ENCODE measurements around the gene DOCK2. TPM values are rescaled to one million over a fixed set of nuclear protein-coding genes. Genes with fewer than 3 reads are reported as not detected.

The DOCK2 gene
- total RNA-seq, 1 experiment from 2014 or later: 1.4 TPM

DNA sequence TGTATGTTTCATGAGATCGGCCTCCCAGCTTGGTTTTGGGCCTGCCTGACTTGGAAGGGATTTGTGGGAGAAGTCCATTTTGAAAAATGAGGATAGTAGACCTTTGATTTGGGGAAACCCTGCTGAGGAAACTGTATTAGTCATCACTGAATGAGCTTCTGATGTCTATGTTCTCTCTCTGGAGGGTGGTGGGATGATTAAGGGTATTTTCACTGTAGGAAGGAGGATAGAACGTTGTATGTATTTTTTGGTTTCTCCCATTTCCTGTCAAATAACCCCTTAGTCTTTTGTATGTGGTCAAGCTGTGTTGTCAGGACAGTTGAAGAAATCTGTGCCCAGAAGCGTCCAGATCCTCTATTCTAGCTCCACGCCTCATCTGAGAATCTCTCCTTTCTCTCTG, 191.3 kb downstream of the DOCK2 start:
- no peaks in the 10 kb centered on the region for H3K36me3 ChIP-seq (ENCODE audit: control insufficient read depth, insufficient read depth, low read length)
- H3K4me1 ChIP-seq (ENCODE audit: control insufficient read depth, insufficient read depth, low read length): no peaks in the 10 kb centered on the region
- ChIA-PET POLR2A (no interaction called here), CTCF (no interaction called here)
- in situ Hi-C loops (cut with HindIII; ENCODE audit: low pct_unique_long_range_greater_than_20kb, low sequenced_read_pairs): no loop called here
- ATAC-seq: no peak
- H3K27me3 ChIP-seq (ENCODE audit: control insufficient read depth, insufficient read depth, low read length): no peaks in the 10 kb centered on the region
- BruUV-seq (replicated peaks): no TSS peak
- intact Hi-C loops (cut with micrococcal nuclease; ENCODE audit: unreplicated experiment): no loop called here
- H3K4me3 ChIP-seq (ENCODE audit: low read depth in 2 of 2, low read length in 2 of 2): no peak overlapping the region
- no peaks in the 10 kb centered on the region for H3K9me3 ChIP-seq (ENCODE audit: control insufficient read depth, insufficient read depth, low read depth, low read length)
- no peak for DNase-seq (ENCODE audit: low read depth, low spot score)
- no peak overlapping the region for H3K27ac ChIP-seq (ENCODE audit: low read length)
- TF ChIP-seq TCF7L2 (IDR thresholded peaks at IDR 0.05; ENCODE audit: low read depth, low read length) (no peak), POLR2AphosphoS5 (IDR thresholded peaks at IDR 0.05; ENCODE audit: low read depth, low read length) (no peak), SIN3A (IDR thresholded peaks at IDR 0.05; ENCODE audit: borderline replicate concordance, insufficient read depth, low read depth, low read length) (no peak)
- TF ChIP-seq, protein P1, sequence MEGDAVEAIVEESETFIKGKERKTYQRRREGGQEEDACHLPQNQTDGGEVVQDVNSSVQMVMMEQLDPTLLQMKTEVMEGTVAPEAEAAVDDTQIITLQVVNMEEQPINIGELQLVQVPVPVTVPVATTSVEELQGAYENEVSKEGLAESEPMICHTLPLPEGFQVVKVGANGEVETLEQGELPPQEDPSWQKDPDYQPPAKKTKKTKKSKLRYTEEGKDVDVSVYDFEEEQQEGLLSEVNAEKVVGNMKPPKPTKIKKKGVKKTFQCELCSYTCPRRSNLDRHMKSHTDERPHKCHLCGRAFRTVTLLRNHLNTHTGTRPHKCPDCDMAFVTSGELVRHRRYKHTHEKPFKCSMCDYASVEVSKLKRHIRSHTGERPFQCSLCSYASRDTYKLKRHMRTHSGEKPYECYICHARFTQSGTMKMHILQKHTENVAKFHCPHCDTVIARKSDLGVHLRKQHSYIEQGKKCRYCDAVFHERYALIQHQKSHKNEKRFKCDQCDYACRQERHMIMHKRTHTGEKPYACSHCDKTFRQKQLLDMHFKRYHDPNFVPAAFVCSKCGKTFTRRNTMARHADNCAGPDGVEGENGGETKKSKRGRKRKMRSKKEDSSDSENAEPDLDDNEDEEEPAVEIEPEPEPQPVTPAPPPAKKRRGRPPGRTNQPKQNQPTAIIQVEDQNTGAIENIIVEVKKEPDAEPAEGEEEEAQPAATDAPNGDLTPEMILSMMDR (IDR thresholded peaks at IDR 0.05): no peak
- TF ChIP-seq, protein P2, sequence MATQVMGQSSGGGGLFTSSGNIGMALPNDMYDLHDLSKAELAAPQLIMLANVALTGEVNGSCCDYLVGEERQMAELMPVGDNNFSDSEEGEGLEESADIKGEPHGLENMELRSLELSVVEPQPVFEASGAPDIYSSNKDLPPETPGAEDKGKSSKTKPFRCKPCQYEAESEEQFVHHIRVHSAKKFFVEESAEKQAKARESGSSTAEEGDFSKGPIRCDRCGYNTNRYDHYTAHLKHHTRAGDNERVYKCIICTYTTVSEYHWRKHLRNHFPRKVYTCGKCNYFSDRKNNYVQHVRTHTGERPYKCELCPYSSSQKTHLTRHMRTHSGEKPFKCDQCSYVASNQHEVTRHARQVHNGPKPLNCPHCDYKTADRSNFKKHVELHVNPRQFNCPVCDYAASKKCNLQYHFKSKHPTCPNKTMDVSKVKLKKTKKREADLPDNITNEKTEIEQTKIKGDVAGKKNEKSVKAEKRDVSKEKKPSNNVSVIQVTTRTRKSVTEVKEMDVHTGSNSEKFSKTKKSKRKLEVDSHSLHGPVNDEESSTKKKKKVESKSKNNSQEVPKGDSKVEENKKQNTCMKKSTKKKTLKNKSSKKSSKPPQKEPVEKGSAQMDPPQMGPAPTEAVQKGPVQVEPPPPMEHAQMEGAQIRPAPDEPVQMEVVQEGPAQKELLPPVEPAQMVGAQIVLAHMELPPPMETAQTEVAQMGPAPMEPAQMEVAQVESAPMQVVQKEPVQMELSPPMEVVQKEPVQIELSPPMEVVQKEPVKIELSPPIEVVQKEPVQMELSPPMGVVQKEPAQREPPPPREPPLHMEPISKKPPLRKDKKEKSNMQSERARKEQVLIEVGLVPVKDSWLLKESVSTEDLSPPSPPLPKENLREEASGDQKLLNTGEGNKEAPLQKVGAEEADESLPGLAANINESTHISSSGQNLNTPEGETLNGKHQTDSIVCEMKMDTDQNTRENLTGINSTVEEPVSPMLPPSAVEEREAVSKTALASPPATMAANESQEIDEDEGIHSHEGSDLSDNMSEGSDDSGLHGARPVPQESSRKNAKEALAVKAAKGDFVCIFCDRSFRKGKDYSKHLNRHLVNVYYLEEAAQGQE (IDR thresholded peaks at IDR 0.05; ENCODE audit: insufficient read depth in 1 of 2, low read depth in 2 of 2, low read length in 1 of 2): no peak

DNA sequence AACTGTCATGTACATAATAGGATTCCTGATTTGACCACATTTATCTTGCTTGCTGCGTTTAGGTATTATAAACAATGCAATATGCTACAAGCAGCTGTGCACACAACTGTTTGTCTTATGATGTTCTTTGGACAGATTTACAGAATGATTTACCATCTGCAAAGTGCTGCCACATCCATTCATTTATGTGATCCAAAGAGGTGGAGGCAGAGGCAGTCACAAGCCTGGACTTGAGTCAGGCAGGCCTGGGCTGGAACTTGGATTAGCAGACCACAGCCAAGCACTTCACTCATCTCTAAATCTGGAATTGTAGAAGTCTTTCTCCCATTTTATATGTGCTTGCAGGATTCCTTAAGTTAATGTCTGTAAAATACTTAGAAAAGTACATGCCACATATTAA, 194.3 kb downstream of the DOCK2 start:
- no peak for ATAC-seq
- Histone ChIP-seq H3K4me1 (ENCODE audit: control insufficient read depth, insufficient read depth, low read length) (no peaks in the 10 kb centered on the region), H3K27me3 (ENCODE audit: control insufficient read depth, insufficient read depth, low read length) (no peaks in the 10 kb centered on the region), H3K9me3 (ENCODE audit: control insufficient read depth, insufficient read depth, low read depth, low read length) (no peaks in the 10 kb centered on the region), H3K27ac (ENCODE audit: low read length) (no peak overlapping the region), H3K4me3 (ENCODE audit: low read depth in 2 of 2, low read length in 2 of 2) (no peak overlapping the region), H3K36me3 (ENCODE audit: control insufficient read depth, insufficient read depth, low read length) (no peaks in the 10 kb centered on the region)
- intact Hi-C loops (cut with micrococcal nuclease; ENCODE audit: unreplicated experiment) (no loop called here), in situ Hi-C loops (cut with HindIII; ENCODE audit: low pct_unique_long_range_greater_than_20kb, low sequenced_read_pairs) (no loop called here)
- TF ChIP-seq, protein P2 (IDR thresholded peaks at IDR 0.05; ENCODE audit: insufficient read depth in 1 of 2, low read depth in 2 of 2, low read length in 1 of 2): no peak
- TF ChIP-seq, protein P1 (IDR thresholded peaks at IDR 0.05): no peak
- no peak for TF ChIP-seq SIN3A (IDR thresholded peaks at IDR 0.05; ENCODE audit: borderline replicate concordance, insufficient read depth, low read depth, low read length)
- BruUV-seq (replicated peaks): no TSS peak
- DNase-seq (ENCODE audit: low read depth, low spot score): no peak
- POLR2A ChIA-PET: no interaction called here
- CTCF ChIA-PET: no interaction called here
